Left cardiac atrium (tissue), 4 donors: ENCODE data around the gene ZBTB17. TPM values are rescaled to one million over a fixed set of nuclear protein-coding genes. Genes with fewer than 3 reads are reported as not detected.

Experiments
- ATAC-seq, 2 donors: fragments of 200-7000 bp; cut with Tn5 transposase; one replicate each; pipeline ENCODE4 v1.9.1; 2020; ENCODE audit warnings: mild to moderate bottlenecking in 2 of 2, moderate library complexity in 2 of 2
- DNase-seq: peaks from one replicate; pipeline ENCODE4 v3.0.0-alpha.2; 2020
- intact Hi-C, 2 donors: fragments of 100-400 bp; cut with DNase I; formaldehyde crosslinking; loops; one replicate each; pipeline versions ENCODE4 v1.14.1 to v1.15.1; 2022 to 2023
- total RNA-seq, 2 donors: library from RNA; stranded (reverse); fragmentation: NEBNext Ultra II Directional; extraction: Animal tissue kit (Norgen Biotek cat#: 25700); gene quantifications; one replicate each; pipeline ENCODE4 v1.2.1, GENCODE V29; 2021
- donor health status: DM: no; HTN: yes; CAD: no.
- donor health status: DM: no; HTN: yes; CAD: no; lungs with severe emphysema.
- donor health status: DM: yes; HTN: yes; CAD: no.
- donor health status: Dilated cardiomyopathy.

ZBTB17 gene
- total RNA-seq, 2 donors from 2014 or later = 22.4 to 24.6 TPM

- intact Hi-C loops = no loop called here
- DNase-seq (no peak), ATAC-seq (no peak)
Observed at GRCh38 chr1:15942661-15943327, 33.1 kb downstream of the ZBTB17 start.

DNA sequence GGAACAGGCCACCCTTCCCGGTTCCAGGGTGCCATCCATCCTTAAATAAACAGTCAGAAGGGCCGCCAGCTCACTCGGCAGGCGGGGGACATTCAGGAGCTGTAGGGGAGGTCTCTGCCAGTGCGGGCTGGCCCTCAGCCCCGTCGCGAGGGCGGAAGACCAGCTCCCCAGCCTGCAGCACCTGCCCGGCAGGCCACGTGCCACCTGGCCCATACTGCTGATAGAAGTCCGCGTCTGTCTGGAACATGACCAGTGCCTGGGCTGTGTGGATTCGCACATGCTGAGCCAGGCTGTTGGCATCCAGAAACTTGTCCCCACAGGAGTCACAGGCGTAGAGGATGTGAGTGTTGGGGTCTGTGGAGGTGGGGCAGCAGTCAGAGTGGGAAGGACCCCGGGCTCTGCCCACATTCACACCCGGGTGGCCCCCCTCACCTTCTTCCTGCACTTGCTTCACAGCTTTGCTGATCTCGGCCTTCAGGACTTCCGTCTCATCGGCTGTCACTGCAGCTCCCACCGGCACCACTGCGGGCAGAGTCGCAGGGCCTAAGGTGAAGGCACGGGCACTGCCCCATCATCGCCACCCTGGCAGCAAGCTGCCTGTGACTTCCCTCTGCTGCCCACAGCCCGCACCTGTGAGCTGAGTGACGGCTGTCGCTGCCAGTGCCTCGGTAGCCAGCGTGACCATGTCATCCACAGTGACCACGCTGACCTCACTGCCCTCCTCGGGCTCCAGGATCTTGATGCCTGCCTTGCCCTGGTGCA lies 33.8 kb downstream of the ZBTB17 start:
- DNase-seq (no peak), ATAC-seq (no peak)
- intact Hi-C loops = no loop called here

DNA sequence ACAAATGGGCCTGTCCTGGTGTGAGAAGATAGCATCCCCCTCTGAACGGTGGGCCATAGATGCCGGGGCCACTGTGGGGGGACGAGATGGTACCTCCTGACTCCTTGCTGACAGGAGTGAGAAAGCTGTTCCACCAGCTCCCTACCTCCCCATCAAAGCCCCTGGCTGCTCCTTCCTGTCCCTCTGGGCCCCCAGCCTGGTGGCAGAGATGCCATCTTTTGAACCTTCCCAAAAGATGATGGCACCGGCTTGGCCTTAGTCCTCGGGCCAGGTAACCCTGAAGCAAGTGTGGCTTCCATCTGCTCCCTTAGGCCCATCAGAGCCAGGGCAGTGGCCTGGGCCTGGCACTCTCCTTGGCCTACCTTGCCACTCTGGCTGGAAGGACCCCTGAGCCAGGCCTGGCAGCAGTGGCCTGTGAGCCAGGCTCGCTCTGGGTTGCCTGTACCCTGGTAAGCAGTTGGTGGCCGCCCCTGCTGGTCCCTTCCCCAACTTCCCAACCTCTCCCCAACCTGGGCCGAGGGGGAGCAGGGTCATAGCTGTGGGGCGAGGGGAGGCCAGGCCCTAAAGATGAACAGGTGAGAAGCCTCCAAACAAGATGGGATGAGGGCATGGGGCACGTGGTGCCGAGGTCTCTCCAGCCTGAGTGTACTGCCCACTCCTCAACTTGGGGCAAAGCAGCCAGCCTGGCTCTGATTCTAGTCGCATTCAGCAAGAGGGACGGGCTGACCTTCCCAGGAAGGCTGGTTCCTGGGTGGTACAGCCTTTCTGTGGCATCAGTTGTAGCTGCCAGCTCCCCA lies 34.7 kb downstream of the ZBTB17 start:
- DNase-seq (no peak), ATAC-seq (no peak)
- intact Hi-C loops = no loop called here

- DNase-seq = no peak
- intact Hi-C loops = no loop called here
- ATAC-seq = no peak
Observed at GRCh38 chr1:15940110-15941043, 35.5 kb downstream of the ZBTB17 start.

DNA sequence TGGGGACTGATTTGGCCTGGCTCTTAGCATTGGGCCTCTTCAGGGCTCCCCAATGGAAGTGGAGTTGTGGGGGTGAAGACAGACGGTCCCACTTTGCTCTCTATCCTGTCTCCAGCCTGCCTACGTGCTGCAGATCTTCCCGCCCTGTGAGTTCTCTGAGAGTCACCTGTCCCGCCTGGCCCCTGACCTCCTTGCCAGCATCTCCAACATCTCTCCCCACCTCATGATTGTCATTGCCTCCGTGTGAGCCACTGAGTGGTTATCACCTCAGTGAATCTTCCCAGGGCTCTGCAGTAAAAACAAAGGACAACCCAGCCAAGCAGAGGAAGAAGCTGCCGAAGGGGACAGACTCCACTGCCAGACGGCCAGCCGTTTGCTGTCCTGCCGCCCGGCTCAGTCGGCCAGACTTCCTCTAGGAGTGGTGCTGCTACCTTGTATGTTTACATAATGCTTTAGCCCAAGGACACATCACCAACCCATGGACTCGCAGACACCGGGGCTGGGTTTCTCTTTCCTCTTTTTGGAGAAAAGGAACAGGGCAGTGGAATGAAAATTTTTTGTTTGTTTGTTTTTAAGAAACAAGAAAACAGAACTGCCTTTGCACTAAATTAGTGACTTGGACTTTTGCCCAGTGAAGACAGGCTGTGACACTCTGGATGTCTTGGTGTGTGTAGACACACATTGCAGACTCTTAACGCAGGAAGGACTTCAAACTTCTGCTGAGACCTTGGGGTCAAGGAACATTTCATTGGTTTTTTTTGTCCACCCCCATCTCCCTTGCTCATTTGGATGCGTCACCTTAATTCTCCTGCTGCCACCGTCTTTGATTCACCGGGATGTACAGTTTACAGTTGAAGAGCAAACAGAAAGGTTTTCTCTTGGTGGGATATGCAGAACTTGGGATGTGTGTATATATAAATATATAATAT lies 36.5 kb downstream of the ZBTB17 start:
- DNase-seq (no peak), ATAC-seq (peak; percentile 32 to 35)
- intact Hi-C loops = no loop called here

GRCh38 chr1:15938628-15939161 lies 37.2 kb downstream of the ZBTB17 start:
- ATAC-seq (no peak), DNase-seq (no peak)
- intact Hi-C loops = no loop called here

DNA sequence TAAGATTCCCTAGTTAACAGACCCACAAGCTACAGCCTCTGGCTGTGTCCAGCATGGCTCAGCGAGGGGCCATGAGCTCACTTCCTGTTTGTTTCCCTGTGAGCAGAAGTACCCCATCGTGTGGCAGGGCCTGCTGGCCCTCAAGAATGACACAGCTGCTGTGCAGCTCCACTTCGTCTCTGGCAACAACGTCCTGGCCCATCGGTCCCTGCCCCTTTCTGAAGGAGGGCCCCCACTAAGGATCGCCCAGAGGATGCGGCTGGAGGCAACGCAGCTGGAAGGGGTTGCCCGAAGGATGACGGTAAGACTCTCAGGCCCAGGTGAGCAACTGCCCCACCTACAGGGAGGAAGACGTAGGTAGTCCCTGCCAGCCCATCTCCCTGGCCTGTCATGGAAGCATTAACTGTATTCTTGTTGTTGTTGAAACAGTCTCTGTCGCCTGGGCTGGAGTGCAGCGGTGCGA lies 38.2 kb downstream of the ZBTB17 start:
- DNase-seq (no peak), ATAC-seq (no peak)
- intact Hi-C loops = no loop called here

DNA sequence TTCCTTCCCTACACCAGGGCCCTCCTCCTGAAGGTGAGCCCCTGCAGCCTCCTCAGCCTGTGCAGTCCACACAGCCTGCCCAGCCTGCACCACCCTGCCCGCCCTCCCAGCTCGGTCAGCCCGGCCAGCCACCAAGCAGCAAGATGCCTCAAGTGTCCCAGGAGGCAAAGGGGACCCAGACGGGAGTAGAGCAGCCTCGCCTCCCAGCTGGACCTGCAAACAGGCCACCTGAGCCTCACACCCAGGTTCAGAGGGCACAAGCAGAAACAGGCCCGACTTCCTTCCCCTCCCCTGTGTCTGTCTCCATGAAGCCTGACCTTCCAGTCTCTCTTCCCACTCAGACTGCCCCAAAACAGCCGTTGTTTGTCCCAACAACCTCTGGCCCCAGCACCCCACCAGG lies 38.8 kb downstream of the ZBTB17 start:
- ATAC-seq (no peak), DNase-seq (no peak)
- intact Hi-C loops = no loop called here

DNA sequence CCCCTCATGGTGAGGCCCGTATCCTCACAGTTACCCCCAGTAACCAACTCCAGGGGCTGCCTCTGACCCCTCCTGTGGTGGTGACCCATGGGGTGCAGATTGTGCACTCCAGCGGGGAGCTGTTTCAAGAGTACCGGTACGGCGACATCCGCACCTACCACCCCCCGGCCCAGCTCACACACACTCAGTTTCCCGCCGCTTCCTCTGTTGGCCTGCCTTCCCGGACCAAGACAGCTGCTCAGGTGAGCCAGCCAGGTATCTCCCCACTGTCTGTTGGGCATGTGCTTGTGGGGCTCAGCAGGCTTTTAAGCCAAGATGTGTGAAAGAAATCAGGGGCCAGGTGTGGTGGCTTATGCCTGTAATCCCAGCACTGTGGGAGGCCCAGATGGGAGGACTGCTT lies 39.9 kb downstream of the ZBTB17 start:
- ATAC-seq = no peak
- DNase-seq = no peak
- intact Hi-C loops = no loop called here

DNA sequence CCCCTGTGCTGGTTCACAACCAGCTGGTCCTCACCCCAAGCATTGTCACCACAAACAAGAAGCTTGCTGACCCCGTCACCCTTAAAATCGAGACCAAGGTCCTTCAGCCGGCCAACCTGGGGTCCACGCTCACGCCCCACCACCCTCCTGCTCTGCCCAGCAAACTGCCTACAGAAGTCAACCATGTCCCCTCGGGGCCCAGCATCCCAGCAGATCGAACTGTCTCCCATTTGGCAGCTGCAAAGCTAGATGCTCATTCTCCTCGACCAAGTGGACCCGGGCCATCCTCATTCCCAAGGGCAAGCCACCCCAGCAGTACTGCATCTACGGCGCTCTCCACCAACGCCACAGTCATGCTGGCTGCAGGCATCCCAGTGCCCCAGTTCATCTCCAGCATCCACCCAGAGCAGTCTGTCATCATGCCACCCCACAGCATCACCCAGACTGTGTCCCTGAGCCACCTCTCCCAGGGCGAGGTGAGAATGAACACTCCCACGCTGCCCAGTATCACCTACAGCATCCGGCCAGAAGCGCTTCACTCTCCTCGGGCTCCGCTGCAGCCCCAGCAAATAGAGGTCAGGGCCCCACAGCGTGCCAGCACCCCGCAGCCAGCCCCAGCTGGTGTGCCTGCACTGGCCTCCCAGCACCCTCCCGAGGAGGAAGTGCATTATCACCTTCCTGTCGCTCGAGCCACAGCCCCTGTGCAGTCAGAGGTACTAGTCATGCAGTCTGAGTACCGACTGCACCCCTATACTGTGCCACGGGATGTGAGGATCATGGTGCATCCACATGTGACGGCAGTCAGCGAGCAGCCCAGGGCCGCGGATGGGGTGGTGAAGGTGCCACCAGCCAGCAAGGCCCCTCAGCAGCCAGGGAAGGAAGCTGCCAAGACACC lies 40.6 kb downstream of the ZBTB17 start:
- no peak for DNase-seq
- intact Hi-C loops = no loop called here

DNA sequence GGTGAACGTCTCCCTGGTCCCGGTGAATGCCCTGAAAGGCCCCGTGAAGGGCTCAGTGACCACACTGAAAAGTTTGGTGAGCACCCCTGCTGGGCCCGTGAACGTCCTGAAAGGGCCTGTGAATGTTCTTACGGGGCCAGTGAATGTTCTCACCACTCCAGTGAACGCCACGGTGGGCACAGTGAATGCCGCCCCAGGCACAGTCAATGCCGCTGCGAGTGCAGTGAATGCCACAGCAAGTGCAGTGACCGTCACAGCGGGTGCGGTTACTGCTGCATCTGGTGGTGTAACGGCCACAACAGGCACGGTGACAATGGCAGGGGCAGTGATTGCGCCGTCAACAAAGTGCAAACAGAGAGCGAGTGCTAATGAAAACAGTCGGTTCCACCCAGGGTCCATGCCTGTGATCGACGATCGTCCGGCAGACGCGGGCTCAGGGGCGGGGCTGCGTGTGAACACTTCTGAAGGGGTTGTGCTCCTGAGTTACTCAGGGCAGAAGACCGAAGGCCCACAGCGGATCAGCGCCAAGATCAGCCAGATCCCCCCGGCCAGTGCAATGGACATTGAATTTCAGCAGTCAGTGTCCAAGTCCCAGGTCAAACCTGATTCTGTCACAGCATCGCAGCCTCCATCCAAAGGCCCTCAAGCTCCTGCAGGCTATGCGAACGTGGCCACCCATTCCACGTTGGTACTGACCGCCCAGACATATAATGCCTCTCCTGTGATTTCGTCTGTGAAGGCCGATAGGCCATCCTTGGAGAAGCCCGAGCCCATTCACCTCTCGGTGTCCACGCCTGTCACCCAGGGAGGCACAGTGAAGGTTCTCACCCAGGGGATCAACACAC lies 41.5 kb downstream of the ZBTB17 start:
- intact Hi-C loops = no loop called here
- ATAC-seq = peak in 1 of 2 donors; percentile 20
- no peak for DNase-seq

More for the DNA sequence above, 40.6 kb downstream of the ZBTB17 start:
- ATAC-seq = no peak

DNA sequence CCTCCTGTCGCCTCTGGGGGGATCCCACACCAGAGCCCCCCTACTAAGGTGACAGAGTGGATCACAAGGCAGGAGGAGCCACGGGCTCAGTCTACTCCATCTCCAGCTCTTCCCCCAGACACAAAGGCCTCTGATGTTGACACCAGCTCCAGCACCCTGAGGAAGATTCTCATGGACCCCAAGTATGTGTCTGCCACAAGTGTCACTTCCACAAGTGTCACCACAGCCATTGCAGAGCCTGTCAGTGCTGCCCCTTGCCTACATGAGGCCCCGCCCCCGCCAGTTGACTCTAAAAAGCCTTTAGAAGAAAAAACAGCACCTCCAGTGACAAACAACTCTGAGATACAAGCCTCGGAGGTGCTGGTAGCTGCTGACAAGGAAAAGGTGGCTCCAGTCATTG lies 42.2 kb downstream of the ZBTB17 start:
- intact Hi-C loops = no loop called here

DNA sequence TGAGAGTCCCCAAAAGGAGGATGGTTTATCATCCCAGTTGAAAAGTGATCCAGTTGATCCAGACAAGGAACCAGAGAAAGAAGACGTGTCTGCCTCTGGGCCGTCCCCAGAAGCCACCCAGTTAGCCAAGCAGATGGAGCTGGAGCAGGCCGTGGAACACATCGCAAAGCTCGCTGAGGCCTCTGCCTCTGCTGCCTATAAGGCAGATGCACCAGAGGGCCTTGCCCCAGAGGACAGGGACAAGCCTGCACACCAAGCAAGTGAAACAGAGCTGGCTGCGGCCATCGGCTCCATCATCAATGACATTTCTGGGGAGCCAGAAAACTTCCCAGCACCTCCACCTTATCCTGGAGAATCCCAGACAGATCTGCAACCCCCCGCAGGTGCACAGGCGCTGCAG lies 43.3 kb downstream of the ZBTB17 start:
- DNase-seq = no peak
- intact Hi-C loops = no loop called here
- ATAC-seq = no peak

More for the DNA sequence above, 42.2 kb downstream of the ZBTB17 start:
- no peak for DNase-seq
- ATAC-seq = no peak

- intact Hi-C loops = no loop called here
- ATAC-seq (no peak), DNase-seq (no peak)
Observed at GRCh38 chr1:15931884-15932283, 44.0 kb downstream of the ZBTB17 start.

GRCh38 chr1:15931401-15931800 lies 44.5 kb downstream of the ZBTB17 start:
- intact Hi-C loops = no loop called here
- DNase-seq (no peak), ATAC-seq (no peak)
